OCI-LY7 (cell line): ENCODE data around the gene IL6ST. TPM values are rescaled to one million over a fixed set of nuclear protein-coding genes. Genes with fewer than 3 reads are reported as not detected.

Experiments
- BruUV-seq: library from RNA; stranded (reverse); fragments of 400-500 nt; replicated peaks from 2 replicates; lab custom pipeline; 2021; lab: Mats Ljungman, UMichigan
- CTCF ChIA-PET: fragments of 300-600 bp; sonication (Branson Sonifier 250); formaldehyde crosslinking; loops from one replicate; lab custom pipeline; 2022; ENCODE audit warnings: antibody characterized with exemption; ENCODE audit not compliant: unreplicated experiment; lab: Charles Lee
- POLR2A ChIA-PET: fragments of 300-600 bp; sonication (Branson Sonifier 250); formaldehyde crosslinking; loops from one replicate; lab custom pipeline; 2022; ENCODE audit warnings: antibody characterized with exemption; lab: Charles Lee
- DNase-seq: peaks from one replicate; pipeline ENCODE4 v3.0.0-alpha.2; 2015; ENCODE audit warnings: low spot score
- H2AFZ ChIP-seq: fragments of 200-600 bp; sonication (generic), shearing (Covaris generic); 2 replicates; pipeline ENCODE4 v1.6.1; 2014; ENCODE audit warnings: mild to moderate bottlenecking, antibody characterized with exemption, low read length, moderate library complexity
- H3K27ac ChIP-seq: fragments of 200-600 bp; sonication (generic); 2 replicates; pipeline ENCODE4 v1.5.1; 2014; ENCODE audit warnings: mixed run types, low read depth, mild to moderate bottlenecking, moderate library complexity, low read length, inconsistent platforms; ENCODE audit not compliant: poor library complexity, severe bottlenecking
- H3K36me3 ChIP-seq: fragments of 200-600 bp; sonication (generic); 2 replicates; pipeline ENCODE4 v1.6.1; 2014; ENCODE audit warnings: mild to moderate bottlenecking, antibody characterized with exemption, low read length, moderate library complexity, mixed read lengths; ENCODE audit not compliant: insufficient read depth
- H3K4me1 ChIP-seq: fragments of 200-600 bp; sonication (generic); 2 replicates; pipeline ENCODE4 v1.5.1; 2014; ENCODE audit warnings: mild to moderate bottlenecking, low read length; ENCODE audit not compliant: insufficient read depth, poor library complexity, severe bottlenecking
- H3K4me2 ChIP-seq: fragments of 200-600 bp; sonication (generic); 2 replicates; pipeline ENCODE4 v1.6.1; 2014; ENCODE audit warnings: mild to moderate bottlenecking, low read length
- H3K4me3 ChIP-seq: fragments of 200-600 bp; sonication (generic); 2 replicates; pipeline ENCODE4 v1.5.1; 2014; ENCODE audit warnings: mild to moderate bottlenecking, low read depth, low read length; ENCODE audit not compliant: poor library complexity, severe bottlenecking
- H3K79me2 ChIP-seq: fragments of 200-600 bp; sonication (generic); 2 replicates; pipeline ENCODE4 v1.6.1; 2016; ENCODE audit warnings: low read depth, mild to moderate bottlenecking, low read length, moderate library complexity, mixed read lengths; ENCODE audit not compliant: insufficient read depth
- H3K9me2 ChIP-seq: fragments of 200-600 bp; sonication (generic); 2 replicates; pipeline ENCODE4 v1.6.1; 2016; ENCODE audit warnings: mild to moderate bottlenecking, low read length, mixed read lengths; ENCODE audit not compliant: insufficient read depth
- H3K9me3 ChIP-seq: fragments of 200-600 bp; sonication (generic); 2 replicates; pipeline ENCODE4 v1.6.1; 2014; ENCODE audit warnings: mild to moderate bottlenecking, mixed run types, low read length, mixed read lengths
- H4K20me1 ChIP-seq: fragments of 200-600 bp; sonication (generic); 2 replicates; pipeline ENCODE4 v1.6.1; 2014; ENCODE audit warnings: mild to moderate bottlenecking, antibody characterized with exemption, low read length, moderate library complexity, mixed read lengths; ENCODE audit not compliant: insufficient read depth
- CTCF ChIP-seq: fragments of 200-600 bp; sonication (generic); conservative IDR thresholded peaks from 2 replicates; pipeline ENCODE4 v1.5.1; 2014; ENCODE audit warnings: mild to moderate bottlenecking, antibody characterized with exemption, low read length, moderate library complexity, mixed read lengths
- EZH2phosphoT487 ChIP-seq: fragments of 200-600 bp; sonication (generic); IDR thresholded peaks from 2 replicates; pipeline ENCODE4 v1.6.1; 2018; ENCODE audit warnings: low read depth, borderline replicate concordance, mild to moderate bottlenecking, mixed run types, antibody characterized with exemption, low read length, moderate library complexity, mixed read lengths
- intact Hi-C: fragments of 100-400 bp; cut with micrococcal nuclease; formaldehyde crosslinking; loops from one replicate; pipeline ENCODE4 v1.10.0; 2022; ENCODE audit not compliant: unreplicated experiment
- total RNA-seq, 2 experiments: library from RNA; depleted of rRNA in 1 of 2; stranded (reverse); fragments of >200 nt in 1 of 2; shearing (Covaris generic) in 1 of 2; gene quantifications; 2 replicates each; pipeline ENCODE4 v1.2.3, GENCODE V29; 2014 to 2022

The IL6ST gene
- total RNA-seq, 2 experiments from 2014 or later, result 5.6 to 13.3 TPM

GRCh38 chr5:55894135-55894534 is 100.6 kb downstream of the IL6ST start:
- Histone ChIP-seq H3K27ac (no peak overlapping the region), H3K36me3 (no peaks in the 10 kb centered on the region), H3K9me2 (no peaks in the 10 kb centered on the region), H3K4me1 (no peaks in the 10 kb centered on the region), H3K9me3 (no peaks in the 10 kb centered on the region), H4K20me1 (no peaks in the 10 kb centered on the region), H3K4me2 (no peak overlapping the region), H2AFZ (no peak overlapping the region), H3K79me2 (no peaks in the 10 kb centered on the region), H3K4me3 (no peak overlapping the region)
- no peak for DNase-seq
- POLR2A ChIA-PET, result no interaction called here
- TF ChIP-seq EZH2phosphoT487, result no peak
- TF ChIP-seq CTCF, result no peak
- no TSS peak for BruUV-seq
- intact Hi-C loops, result no loop called here
- CTCF ChIA-PET, result no interaction called here

DNA sequence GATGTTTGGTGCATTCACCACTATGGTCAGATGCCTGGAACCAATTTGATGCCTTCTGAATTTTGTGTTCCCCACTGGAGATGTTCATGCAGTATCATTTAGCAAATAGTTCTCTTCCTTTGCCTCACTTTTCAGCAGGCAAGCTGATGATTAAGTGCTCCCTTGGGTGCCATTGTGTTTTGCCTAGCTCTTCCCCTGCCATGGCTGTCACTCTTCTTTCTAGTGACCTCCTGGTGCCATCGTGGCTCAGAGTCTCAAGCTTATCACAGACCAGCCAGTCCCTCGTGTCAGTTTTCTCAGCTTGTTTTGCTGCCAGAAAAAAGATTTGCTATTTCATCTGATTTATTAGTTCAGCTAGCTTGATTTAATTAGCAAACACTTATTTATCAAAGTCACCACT is 102.3 kb downstream of the IL6ST start:
- no peaks in the 10 kb centered on the region for H3K79me2 ChIP-seq
- no peak for DNase-seq
- H3K9me2 ChIP-seq, result no peaks in the 10 kb centered on the region
- ChIA-PET CTCF (no interaction called here), POLR2A (interaction anchor here (0.9 kb wide), 1 partner anchor 9 kb away, joined by 3 read pairs; no protein-coding TSS in a partner anchor)
- H3K36me3 ChIP-seq, result no peaks in the 10 kb centered on the region
- H3K4me3 ChIP-seq, result no peak overlapping the region
- H3K4me1 ChIP-seq, result no peaks in the 10 kb centered on the region
- no peak overlapping the region for H3K4me2 ChIP-seq
- no peak overlapping the region for H2AFZ ChIP-seq
- intact Hi-C loops, result no loop called here
- BruUV-seq, result no TSS peak
- no peak overlapping the region for H3K27ac ChIP-seq
- no peaks in the 10 kb centered on the region for H4K20me1 ChIP-seq
- no peaks in the 10 kb centered on the region for H3K9me3 ChIP-seq
- TF ChIP-seq CTCF, result no peak
- TF ChIP-seq EZH2phosphoT487, result no peak

- POLR2A ChIA-PET, result no interaction called here
These were observed 106.6 kb downstream of the IL6ST start for GRCh38 chr5:55888205-55888604.

More at GRCh38 chr5:55888205-55888604, 106.6 kb downstream of the IL6ST start:
- no peaks in the 10 kb centered on the region for H3K36me3 ChIP-seq
- no peaks in the 10 kb centered on the region for H3K9me3 ChIP-seq
- no peak overlapping the region for H3K27ac ChIP-seq
- H4K20me1 ChIP-seq, result no peaks in the 10 kb centered on the region
- intact Hi-C loops, result no loop called here
- DNase-seq, result no peak
- no peaks in the 10 kb centered on the region for H3K79me2 ChIP-seq
- H2AFZ ChIP-seq, result no peak overlapping the region
- CTCF ChIA-PET, result no interaction called here
- H3K4me1 ChIP-seq, result no peaks in the 10 kb centered on the region
- H3K4me3 ChIP-seq, result no peak overlapping the region
- no TSS peak for BruUV-seq
- TF ChIP-seq CTCF (no peak), EZH2phosphoT487 (no peak)
- no peak overlapping the region for H3K4me2 ChIP-seq
- H3K9me2 ChIP-seq, result no peaks in the 10 kb centered on the region
